GM18502 (cell line): ENCODE measurements around the gene TAC1.
"Not testable (repeated sequence)": the region's sequence is repeated elsewhere in the genome, so short reads cannot be mapped to it uniquely, and the experiment has no call there.

Experiments
- ATAC-seq: cut with Tn5 transposase; IDR thresholded peaks from one replicate; pipeline ENCODE4 v1.9.1; 2021; ENCODE audit warnings: mild to moderate bottlenecking; ENCODE audit not compliant: unreplicated experiment, poor library complexity

Gene TAC1, protein sequence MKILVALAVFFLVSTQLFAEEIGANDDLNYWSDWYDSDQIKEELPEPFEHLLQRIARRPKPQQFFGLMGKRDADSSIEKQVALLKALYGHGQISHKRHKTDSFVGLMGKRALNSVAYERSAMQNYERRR

DNA sequence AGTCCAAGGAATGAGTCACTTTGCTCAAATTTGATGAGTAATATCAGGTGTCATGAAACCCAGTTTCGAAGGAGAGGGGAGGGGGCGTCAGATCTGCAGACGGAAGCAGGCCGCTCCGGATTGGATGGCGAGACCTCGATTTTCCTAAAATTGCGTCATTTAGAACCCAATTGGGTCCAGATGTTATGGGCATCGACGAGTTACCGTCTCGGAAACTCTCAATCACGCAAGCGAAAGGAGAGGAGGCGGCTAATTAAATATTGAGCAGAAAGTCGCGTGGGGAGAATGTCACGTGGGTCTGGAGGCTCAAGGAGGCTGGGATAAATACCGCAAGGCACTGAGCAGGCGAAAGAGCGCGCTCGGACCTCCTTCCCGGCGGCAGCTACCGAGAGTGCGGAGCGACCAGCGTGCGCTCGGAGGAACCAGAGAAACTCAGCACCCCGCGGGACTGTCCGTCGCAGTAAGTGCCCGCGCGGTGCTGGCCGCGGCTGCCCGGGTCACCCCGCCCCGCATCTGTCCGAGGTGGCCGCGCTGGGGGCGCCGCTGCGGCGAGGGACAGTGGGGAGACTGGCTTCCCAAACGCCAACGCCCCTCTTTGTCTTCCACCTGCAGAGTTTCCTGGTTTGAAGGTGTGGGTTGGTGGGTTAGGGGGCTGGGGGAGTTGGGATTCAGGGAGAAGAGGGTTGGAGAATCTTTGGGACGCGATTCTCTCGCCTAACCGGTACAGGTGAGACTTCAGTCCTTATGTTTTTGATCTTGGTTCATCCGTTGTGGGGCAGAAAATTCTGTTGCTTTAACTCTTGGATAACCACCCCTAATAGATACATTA lies at the start of gene TAC1:
Gene TAC1 (plus strand): TSS at position 351 of the 829 bp plus-strand sequence. CDS start 527 bp downstream, outside the sequence.
- no peak for ATAC-seq

DNA sequence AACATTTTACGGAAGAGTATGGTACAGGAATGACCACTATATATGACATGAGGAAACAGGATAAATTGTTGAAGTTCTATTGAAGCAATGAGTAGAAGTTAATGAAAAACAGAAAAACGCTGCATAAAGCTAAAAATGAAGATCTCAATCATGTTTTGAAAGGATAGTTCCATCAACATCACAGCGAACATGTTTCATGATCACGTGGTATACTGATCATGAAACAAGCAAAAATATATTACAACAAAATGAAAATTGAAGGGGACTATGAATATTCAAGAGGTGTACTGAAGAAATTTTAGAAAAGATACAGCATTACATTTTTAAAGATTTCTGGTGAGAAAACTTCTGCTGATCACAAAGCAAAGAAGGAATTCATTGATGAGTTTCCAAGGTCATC lies 45.9 kb upstream of the TAC1 start:
- ATAC-seq, result no peak

DNA sequence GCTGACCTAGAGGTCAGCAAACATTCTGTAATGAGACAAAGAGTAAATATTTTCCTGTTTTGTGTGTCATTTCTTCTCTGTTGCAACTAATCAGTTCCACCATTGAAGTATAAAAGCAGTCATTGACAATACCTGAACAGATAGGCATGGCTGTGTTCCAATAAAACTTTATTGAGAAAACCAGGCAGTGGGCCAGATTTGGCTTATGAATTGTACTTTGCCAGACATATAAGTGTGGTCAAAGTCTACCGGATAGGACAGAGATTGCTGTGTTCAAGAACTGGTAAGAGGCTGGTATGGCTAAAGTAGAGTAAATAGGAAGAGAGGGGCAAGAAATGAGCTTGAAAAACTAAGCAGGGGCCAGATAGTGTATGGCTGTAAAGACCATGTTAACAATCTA lies 38.3 kb upstream of the TAC1 start:
- ATAC-seq, result no peak

DNA sequence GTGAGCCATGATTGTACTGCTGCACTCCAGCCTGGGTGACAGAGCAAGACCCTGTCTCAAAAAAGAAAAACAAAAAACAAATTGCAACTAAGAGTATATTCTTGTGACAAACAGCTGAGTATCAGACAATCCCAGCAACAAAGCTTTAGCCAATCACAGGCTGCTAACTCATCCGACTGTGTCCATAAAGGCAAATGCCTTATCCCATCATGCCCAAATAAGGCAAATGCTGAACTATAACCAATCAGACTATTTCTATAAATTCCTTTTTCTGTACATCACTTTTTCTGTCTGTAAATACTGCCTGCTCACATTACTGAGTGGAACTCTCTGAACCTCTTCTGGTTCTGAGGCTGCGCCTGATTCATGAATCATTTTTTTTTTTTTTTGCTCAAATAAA lies 37.5 kb upstream of the TAC1 start:
- no peak for ATAC-seq

DNA sequence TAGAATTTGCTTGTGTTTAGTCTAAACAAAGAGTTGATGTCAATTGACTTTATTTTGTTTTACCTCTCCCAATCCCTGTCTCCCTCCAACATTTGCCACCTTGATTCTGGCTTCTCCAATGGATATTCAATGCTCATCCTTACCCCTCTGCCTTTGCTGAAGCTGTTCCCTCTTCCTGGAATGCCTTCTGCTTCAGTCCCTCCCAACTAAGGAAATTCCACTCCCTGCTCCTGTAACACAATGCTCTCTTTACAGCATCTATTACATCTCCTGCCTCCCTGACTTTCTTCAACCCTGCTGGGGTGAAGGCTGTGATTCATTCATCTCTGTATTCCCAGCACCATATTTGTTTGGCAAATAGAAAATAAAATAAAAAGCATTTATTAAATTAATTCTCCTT lies 34.5 kb upstream of the TAC1 start:
- ATAC-seq, result no peak

DNA sequence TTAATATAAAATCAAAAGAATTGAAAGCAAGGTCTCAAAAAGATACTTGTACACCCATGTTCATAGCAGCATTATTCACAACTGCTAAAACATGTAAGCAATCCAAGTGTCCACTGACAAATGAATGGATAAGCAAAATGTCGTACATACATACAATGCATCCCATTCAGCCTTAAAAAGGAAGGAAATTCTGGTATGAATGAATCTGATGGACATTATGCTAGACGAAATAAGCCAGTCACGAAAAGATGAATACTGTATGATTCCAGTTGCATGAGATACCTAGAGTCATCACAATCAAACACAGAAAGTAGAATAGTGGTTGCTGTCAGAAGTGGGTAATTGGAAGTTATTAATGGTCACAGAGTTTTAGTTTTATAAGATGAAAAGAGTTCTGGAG lies 9.5 kb upstream of the TAC1 start:
- ATAC-seq, result no peak

DNA sequence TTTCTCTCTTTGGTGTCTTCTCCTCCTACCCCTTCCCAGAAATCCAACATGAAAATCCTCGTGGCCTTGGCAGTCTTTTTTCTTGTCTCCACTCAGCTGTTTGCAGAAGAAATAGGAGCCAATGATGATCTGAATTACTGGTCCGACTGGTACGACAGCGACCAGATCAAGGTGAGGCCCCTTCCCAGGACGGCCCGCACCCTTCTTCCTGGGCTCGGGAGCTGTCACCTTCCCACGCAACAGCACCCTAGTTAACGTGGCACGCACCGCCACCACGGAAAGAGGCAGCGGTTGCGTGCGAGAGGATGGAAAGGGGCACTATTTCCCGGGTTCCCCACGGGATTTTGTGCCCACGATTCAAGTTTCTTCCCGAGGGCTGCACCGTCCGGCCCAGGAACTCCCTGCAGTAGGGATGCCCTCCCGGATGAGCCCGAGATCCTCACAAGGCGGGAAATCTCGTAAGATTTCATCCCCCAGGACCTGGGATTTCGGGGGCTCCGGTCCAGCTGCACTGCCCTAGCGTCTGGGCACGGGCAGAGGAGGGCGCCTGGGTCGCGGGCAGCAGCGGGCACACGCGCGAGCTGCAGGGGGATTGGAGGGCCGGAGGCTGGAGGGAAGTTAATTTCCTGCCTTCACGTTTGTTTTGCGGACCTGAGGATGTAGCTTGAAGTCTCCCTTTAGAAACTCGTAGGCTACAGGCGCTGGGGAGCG lies 834 bp downstream of the TAC1 start:
- no peak for ATAC-seq

DNA sequence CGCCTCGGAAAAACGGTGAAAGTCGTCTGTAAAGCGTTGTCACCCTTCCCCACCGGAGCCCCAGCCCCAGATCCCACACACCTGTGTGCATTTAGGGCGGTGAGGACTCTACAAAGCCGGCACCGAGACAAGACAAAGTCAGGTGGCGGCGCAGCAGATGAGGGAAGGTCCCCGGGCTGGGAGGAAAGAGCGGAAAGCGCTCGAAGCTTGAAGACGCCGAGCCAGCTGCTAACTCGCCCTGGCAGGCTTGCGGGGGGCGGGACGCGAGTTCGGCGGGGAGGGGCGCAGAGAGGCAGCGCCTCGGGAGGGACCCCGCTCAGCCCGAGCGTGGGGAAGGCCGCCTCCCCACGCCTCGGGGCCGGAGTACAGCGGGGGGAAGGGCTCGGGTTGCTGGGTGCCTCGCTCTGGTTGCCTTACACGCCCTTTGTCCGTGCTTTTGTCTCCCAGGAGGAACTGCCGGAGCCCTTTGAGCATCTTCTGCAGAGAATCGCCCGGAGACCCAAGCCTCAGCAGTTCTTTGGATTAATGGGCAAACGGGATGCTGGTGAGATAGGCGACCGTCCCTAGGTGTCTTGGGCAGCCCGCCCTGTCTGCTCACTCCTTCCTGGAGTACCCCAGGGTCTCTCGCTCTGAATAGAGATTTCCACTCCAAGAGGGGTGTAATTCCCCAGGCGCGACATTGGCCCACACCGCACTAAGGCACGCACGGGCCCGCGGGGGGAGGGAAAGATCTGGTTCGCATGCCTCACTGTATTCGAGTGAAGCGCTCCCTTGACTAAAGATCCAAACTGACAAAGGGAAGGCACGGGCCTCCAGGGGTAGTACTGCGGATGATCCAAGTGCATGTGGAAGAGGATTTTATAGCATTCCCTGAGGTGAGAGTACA lies 1.6 kb downstream of the TAC1 start:
- no peak for ATAC-seq

DNA sequence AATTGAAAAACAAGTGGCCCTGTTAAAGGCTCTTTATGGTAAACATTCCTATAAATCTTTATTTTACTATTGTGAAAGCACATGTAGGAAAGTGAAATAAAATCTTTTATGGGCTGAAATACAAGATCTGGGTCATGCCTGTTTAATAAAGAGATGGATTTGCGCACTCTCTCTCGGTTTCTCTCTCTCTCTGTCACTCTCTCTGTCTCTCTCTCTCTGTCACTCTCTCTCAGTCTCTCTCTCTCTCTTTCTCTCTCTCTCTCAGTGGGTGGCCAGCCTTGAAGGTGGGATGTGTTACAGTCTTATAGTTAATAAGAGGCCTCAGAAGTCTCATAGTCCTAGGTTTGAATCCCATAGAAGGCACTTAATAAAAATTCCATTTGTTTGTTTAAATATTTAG lies 2.4 kb downstream of the TAC1 start:
- ATAC-seq, result no peak

DNA sequence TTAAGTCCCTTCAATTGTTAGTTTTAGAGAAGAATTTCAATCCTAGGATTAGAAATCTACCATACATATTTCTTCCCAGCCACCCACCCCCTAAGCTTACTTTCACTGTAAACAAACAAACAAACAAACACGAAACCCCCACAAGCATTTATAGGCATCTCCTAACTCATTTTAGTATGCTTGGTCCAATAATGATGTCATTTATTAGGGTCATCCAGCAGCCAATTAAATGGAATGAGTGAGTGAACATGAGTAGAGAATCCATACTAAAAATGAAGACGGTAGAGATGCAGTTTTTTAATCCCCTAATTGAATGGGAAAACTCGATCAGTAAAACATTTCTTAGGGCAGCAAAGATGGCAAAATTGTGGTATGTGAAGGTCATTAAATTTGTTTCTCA lies 3.2 kb downstream of the TAC1 start:
- ATAC-seq, result no peak

DNA sequence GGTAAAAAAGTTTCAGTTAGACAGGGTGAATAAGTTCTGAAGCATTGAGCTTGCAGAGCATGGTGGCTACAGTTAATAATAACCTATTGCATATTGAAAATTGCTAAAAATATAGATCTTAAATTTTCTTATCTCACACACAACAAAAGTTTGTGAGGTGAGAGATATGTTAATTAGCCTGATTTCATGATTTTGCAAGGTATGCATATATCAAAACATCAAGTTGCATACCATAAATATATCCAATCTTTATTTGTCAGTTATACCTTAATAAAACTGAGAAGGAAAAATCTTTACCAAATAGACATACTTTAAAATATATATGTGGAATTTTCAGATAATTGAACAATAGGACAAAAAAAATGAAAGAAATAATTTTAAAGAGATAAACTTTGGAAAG lies 16.6 kb downstream of the TAC1 start:
- no peak for ATAC-seq

DNA sequence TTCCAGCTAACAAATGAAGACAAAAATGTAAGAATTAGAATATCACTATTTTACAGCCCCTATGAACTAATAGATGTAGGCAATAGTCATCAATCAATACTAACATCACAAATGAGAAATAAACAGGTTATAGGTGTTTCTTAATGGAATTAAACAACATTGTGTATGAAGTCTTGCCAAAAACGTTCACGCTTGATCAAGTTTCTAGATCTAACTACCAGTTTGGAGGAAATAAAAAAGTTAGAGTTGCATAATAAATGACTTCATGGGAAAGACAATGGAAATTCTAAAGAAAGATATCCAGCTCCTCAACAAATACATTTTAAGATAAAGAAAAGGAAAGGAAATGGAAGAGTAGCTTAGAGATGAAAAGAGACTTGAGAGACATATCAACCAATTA lies 19.7 kb downstream of the TAC1 start:
- ATAC-seq, result no peak

DNA sequence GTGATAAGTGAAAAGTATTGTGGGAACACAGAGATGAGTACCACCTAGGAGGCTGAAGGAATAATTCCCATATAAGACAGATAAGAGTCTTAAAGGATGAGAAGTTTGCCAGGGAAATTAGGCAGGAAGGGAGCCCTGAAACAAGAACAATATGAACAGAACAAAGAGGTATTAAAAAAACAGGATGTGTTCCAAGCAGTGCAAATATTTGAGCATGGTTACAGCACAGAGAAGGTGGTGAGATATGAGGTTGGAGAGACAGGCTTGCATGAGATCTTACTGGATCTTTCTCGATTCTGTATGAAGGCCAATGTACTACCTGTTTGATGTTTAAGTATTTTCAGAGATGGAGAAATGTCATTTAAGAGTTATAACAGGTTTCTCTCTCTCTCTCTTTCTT lies 20.3 kb downstream of the TAC1 start:
- no peak for ATAC-seq

DNA sequence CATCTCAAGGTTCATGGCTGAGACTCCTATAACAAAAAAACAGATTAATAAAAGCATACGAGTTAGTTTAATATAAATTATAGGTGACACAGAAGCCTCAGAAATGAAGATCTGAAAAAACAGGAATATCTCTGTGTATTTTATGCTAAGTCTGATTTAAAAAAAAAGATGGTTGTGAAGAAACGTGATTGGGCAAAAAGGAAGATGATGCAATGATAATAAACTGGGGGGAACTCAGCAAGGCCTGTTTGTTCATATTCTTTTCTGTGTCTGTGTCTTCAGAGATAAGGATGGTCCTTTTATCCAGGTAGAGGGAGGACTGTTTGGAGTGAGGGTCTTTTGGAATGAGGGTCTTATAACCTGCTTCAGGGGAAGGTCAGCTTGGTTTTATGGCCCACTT lies 25.9 kb downstream of the TAC1 start:
- no peak for ATAC-seq

DNA sequence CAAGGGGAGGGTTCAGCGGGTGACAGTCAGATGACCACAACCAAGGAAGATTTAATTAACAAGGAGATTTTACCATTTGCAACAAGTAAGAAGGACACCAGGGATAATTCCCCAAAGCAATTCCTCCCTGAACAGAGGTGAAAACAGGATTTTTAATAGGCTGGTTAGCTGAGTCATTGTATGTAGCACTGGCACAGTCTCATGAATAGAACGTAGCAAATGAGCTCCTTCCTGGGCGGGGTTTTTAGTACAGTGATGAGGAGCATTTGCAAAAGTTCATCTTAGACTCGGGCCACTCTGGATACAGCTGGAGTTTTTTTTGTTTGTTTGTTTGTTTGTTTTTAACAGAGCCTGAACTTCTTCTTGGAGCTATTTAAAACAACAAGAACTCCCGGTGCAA lies 39.0 kb downstream of the TAC1 start:
- no peak for ATAC-seq

DNA sequence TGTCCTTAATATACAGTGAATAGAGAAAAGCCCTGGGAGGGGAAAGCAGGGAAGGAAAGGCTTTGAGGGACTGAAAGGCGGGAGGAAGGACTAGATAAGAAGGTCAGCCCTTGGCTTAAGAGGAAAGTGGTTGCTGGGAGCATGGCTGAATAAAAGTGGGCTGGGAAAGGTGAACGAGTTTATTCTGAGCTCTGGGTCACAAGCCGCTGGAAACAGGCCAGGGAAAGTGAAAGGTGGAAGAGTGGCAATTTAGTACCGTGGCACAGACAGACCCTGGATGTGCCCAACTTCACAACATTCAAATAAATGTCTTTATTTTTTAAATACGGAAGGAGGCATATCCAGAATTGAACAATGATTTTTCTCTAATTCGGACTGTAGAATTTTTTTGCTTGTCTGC lies 39.7 kb downstream of the TAC1 start:
- no peak for ATAC-seq

DNA sequence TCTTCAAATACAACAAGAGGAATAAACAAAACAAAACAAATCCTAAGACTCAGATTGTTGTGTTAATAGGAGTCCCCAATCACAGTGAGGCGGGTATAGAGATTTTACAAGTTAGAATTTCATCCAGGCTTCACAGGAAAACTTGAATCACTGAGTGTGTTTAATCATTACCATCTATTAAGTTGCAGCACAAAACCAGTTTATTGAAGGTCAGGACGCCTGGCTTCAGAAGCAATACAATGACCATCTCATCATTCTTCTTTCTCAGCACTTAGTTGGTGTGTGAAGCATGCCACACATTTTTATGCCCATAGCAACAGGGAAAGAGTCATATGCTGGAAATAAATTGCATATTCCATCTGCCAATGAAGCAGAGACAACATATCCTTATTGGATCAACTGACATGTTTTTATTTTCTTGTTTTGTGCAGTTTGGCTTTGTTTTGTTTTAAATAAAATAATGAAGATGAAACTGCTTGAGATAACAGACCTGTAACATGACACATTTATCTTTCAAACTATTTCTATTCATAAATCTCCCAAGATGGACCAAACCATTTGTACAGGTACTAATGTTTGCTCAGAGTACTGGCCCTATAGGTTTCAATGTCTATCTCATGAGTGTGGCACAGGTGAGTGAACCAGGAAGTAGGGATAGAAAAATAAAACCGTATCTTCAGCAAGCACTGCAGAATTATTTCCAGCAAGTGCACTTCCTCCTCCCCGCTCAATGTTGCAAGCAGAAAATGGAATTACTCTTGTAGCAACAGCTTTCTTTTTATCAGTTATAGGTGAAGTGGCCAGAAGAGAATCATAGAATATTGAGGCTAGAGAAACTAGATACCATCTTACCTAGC lies 40.4 kb downstream of the TAC1 start:
- no peak for ATAC-seq

DNA sequence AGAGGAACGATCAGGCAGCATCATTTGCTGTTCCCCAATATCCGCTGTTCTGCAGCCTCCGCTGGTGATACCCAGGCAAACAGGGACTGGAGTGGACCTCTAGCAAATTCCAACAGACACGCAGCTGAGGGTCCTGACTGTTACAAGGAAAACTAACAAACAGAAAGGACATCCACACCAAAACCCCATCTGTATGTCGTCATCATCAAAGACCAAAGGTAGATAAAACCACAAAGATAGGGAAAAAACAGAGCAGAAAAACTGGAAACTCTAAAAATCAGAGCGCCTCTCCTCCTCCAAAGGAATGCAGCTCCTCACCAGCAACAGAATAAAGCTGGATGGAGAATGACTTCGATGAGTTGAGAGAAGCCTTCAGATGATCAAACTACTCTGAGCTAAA lies 54.5 kb downstream of the TAC1 start:
- ATAC-seq, result not testable (repeated sequence)
